ENCODE data around the gene PFDN2.

Gene PFDN2

DNA sequence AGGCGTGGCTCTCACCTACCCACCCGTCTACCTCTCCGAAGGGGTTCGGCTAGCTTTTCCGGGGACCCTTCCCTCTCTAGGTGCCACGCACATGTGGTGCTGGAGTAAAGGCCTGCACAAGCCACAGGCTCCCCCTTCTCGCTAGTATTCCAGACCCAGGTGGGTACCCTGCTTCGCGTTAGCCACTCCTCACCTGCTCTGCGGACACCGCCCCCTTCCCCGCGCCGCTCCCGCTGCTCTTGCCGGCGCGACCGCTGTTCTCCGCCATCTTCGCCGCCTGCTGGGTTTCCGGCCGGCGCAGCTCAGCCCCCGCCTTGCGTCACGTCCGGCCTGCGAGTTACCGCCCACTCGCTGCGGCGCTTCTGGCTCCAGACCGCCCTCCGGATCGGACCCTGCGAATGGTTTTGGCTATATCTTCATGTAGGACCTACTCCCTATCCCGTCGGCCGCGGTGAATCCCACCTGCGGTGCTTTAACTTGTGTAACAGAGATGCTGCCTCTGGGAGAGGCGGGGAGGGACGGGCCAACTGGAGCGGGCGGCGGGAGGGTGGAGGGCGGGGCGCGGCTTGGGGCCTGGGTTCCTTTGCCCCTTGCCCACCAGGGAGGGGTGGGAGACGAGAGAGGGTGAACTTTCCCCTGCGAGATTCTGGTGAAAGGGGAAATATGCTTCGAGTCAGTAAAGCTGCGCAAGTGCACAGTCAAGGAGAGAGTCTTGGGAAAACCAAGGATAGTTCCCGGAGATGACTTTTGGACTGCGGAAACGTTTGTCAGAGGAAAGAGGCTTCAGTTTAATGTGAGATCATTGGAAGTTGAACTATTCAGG, at the start of gene PFDN2, which contains the start of gene NIT1:
Gene PFDN2, minus strand, starts transcription at position 279 of the 823 bp plus-strand sequence. Its CDS starts 11 bp downstream, at position 268.
Gene NIT1, plus strand, starts transcription at position 347 of the 823 bp plus-strand sequence. Its CDS starts 72 bp downstream, at position 419.
- DNase-seq (ENCODE audit: low read depth in 3 of 3), result peak; percentile 68 to 86 (median 70)

- DNase-seq (ENCODE audit: low read depth in 3 of 3), result no peak
These were observed 49.1 kb upstream of the PFDN2 start for GRCh38 chr1:161166669-161167548.

GRCh38 chr1:161165742-161166668, 48.2 kb upstream of the PFDN2 start, which contains the start of gene PPOX:
Gene PPOX, plus strand, starts transcription at chr1:161166426. Its CDS starts 422 bp downstream, at chr1:161166848.
- DNase-seq (ENCODE audit: low read depth in 3 of 3), result peak; percentile 78 to 94 (median 87)

DNA sequence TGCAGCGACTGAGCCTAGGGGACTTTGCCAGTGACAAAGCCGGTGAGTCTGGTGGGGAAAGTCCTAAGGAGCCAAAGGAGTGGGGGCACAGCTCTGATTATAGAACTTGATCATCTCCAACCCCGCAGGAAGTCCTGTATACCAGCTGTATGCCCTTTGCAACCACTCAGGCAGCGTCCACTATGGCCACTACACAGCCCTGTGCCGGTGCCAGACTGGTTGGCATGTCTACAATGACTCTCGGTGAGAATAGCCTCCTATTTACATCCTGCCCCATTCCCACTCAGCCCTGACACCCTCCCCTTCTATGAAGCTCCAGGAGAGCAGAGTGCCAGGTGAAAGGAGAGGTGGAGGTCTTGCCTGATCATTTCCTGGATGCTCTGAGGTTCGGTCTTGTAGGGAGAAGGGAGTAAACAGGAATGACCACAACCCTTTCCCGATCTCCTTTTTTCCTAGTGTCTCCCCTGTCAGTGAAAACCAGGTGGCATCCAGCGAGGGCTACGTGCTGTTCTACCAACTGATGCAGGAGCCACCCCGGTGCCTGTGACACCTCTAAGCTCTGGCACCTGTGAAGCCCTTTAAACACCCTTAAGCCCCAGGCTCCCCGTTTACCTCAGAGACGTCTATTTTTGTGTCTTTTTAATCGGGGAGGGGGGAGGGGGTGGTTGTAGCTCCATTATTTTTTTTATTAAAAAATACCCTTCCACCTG, 47.2 kb upstream of the PFDN2 start:
- DNase-seq (ENCODE audit: low read depth in 3 of 3), result no peak

GRCh38 chr1:161163793-161164192, 46.0 kb upstream of the PFDN2 start:
- no peak for DNase-seq (ENCODE audit: low read depth in 3 of 3)

DNA sequence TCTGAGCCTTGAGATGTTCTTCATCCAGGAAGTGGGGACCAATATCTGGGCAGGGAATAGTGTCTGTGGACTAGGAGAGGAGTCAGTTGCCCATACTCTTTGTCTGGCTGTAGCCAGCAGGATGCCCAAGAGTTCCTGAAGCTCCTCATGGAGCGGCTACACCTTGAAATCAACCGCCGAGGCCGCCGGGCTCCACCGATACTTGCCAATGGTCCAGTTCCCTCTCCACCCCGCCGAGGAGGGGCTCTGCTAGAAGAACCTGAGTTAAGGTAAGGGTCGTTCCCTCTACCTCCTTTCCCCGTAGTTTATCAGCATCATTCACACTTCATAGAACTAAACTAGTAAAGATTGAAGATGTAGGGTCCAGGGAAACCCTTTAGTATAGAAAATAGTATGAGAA, 45.0 kb upstream of the PFDN2 start:
- DNase-seq (ENCODE audit: low read depth in 3 of 3), result no peak

- no peak for DNase-seq (ENCODE audit: low read depth in 3 of 3)
These were observed 44.2 kb upstream of the PFDN2 start for GRCh38 chr1:161162052-161162451.

GRCh38 chr1:161161652-161162051, 43.8 kb upstream of the PFDN2 start:
- DNase-seq (ENCODE audit: low read depth in 3 of 3), result no peak

GRCh38 chr1:161160671-161161145, 42.9 kb upstream of the PFDN2 start:
- DNase-seq (ENCODE audit: low read depth in 3 of 3), result no peak

GRCh38 chr1:161159913-161160243, 42.0 kb upstream of the PFDN2 start:
- DNase-seq (ENCODE audit: low read depth in 3 of 3), result no peak

DNA sequence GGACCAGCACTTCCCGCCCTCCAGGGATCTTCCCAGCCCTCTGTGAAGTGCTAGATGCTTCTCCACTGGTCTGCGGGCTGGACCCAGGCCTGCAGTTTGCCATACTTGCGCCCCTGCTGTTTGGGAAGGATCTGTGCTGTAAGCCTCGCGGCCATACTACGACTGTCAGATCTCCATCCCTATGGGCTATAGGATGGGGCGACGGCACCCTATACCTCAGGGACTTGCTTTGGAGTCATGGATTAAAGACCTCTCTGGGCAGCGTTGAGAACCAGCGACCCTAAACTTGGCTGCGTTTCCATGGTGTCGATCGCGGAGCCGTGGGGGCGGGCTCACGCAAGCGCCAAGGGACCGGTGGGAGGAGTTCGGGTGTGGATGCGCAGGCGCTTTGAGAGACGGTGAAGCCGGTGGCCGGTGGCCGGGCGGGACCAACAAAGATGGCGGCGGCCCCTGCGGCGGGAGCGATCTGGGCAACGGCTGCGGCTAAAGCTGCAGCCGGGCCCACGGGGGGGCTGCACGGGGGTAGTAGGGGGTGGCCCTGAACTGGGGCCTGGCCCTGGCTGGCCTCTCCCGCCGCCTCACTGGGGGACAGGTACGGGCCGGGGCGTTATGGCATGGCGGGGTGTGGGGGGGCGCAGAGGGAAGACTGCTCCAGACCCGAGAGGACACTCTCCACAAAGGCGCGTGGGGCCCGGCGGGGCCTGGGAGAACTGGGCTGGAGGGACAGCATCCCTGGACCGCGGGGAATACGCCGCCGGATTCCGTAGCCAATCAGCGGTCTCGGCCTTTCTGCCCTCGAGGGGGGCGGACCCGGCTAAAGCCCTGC, 41.5 kb upstream of the PFDN2 start, which contains the start of gene USP21:
Gene USP21, plus strand, starts transcription at position 414 of the 826 bp plus-strand sequence. CDS start 1,141 bp downstream, outside the sequence.
- peak; percentile 85 to 91 (median 86) for DNase-seq (ENCODE audit: low read depth in 3 of 3)

DNA sequence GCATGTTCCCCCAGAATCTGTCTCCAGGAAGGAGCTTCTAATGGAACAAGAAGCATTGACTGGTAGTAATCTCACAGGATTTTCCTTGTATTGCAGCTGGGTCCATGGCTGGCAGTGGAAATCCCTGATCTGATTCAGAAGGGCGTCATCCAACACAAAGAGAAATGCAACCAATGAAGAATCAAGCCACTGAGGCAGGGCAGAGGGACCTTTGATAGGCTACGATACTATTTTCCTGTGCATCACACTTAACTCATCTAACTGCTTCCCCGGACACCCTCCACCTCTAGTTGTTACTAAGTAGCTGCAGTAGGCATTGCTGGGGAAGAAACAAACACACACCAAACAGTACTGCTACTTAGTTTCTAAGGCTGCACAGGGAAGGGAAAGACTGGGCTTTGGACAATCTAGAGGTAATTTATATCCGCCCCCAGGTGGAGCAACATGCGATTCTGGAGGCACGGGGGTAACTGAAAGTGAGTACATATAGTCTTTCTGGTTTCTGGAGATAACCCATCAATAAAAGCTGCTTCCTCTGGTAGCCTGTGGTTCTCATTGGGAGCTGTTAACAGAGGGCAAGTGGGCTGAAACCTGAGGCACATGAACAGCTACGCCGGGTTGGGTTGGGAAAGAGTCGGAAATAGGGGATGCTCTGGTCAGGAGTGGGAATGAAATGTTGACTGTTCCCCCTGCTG, 40.6 kb upstream of the PFDN2 start:
- DNase-seq (ENCODE audit: low read depth in 3 of 3), result no peak

GRCh38 chr1:161157867-161158266, 40.0 kb upstream of the PFDN2 start:
- DNase-seq (ENCODE audit: low read depth in 3 of 3), result no peak

DNA sequence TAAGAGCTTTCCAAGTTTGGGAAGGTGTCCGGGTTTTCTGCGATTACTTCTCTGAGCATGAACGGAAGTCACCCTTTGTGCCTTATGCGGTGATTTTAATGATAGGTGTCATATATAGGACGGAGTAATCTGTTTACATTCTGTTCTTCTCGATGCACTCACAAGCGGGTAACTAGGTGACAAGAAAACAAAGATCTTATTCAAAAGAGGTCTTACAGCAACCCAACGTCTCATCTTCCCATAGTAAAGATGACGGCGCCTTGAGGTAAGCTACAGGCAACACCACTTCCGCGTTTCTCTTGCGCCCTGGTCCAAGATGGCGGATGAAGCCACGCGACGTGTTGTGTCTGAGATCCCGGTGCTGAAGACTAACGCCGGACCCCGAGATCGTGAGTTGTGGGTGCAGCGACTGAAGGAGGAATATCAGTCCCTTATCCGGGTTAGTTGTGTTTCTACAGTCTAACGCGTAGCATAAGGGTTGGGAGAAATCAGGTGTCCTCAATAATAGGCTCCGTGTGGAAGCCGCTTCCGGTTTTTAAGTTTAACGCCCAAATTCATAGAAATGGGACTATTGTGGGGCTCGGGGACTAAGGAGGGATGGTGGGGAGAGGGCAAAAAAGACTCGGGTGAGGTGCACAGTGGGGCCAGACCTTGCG, 36.0 kb upstream of the PFDN2 start, which contains the start of gene UFC1:
Gene UFC1, plus strand, starts transcription at position 297 of the 656 bp plus-strand sequence. Its CDS starts 20 bp downstream, at position 317.
- DNase-seq (ENCODE audit: low read depth in 3 of 3), result peak; percentile 56 to 72 (median 70)

GRCh38 chr1:161153176-161153575, 35.3 kb upstream of the PFDN2 start:
- DNase-seq (ENCODE audit: low read depth in 3 of 3), result no peak

DNA sequence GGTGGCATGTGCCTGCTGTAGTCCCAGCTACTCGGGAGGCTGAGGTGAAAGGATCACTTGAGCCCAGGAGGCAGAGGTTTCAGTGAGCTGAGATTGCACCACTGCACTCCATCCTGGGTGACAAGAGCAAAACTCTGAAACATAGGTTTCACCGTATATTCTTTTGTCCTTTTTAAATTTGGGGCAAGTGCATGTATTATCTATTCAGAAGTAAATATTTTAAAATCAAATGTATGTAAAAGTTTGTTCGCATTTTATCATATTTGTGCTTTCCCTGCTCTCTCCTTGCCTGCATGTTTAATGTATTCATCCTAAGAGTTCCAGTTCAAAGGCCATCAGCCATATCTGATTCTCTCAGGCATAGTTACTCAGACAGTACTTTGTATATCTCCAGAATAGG, 28.0 kb upstream of the PFDN2 start:
- DNase-seq (ENCODE audit: low read depth in 3 of 3), result no peak

GRCh38 chr1:161140755-161141400, 23.0 kb upstream of the PFDN2 start:
- DNase-seq (ENCODE audit: low read depth in 3 of 3), result no peak

DNA sequence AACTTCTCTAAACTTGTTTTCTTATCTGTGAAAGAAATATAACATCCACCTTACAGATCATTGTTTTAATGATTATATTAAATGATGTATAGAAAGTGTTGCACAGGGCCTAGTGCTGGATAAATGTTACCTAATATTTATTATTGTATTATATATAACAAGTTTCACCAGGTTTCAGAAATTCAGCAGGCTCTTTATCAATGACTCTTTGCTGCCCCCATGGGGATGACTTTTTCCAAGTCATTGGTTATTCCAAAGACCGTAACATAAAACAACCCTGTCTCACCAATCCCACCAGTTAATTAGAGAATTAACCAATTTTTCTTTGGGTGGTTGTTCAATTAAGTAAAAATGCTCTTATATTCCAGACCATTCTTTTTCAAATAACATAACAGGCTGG, 21.9 kb upstream of the PFDN2 start:
- peak in 1 of 3 experiments; percentile 35 for DNase-seq (ENCODE audit: low read depth in 3 of 3)
